Measurements from ENCODE around the gene SGCA.

DNA sequence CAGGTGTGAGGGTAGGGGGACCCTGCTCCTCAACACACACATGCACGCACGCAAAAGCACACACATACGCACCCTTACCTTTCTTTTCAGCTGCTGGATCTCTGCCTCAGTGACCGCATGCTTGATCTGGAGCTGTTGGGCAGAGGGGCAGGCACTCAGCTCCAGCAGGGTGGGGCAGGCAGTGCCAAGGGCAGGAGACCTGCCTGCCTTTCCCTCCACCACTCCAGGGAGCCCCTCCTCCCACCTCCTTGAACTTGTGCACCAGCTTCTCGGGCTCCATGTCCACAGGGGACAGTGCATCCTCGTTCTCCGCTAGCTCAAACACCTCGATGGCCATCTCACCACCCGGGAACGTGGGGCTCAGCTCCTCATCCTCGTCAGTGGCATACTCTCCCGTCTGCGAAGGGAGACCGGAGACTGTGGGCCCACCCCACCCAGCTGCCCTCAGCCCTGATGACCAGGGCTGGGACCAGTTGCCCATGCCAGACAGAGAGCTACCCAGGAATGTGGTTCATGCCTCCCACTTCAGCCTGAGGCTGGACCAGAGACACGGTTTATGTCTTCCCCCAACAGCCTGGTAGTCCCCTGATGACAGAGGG is 26.5 kb upstream of the SGCA start:
- TF ChIP-seq, protein P1, sequence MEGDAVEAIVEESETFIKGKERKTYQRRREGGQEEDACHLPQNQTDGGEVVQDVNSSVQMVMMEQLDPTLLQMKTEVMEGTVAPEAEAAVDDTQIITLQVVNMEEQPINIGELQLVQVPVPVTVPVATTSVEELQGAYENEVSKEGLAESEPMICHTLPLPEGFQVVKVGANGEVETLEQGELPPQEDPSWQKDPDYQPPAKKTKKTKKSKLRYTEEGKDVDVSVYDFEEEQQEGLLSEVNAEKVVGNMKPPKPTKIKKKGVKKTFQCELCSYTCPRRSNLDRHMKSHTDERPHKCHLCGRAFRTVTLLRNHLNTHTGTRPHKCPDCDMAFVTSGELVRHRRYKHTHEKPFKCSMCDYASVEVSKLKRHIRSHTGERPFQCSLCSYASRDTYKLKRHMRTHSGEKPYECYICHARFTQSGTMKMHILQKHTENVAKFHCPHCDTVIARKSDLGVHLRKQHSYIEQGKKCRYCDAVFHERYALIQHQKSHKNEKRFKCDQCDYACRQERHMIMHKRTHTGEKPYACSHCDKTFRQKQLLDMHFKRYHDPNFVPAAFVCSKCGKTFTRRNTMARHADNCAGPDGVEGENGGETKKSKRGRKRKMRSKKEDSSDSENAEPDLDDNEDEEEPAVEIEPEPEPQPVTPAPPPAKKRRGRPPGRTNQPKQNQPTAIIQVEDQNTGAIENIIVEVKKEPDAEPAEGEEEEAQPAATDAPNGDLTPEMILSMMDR (IDR thresholded peaks at IDR 0.05) = no peak
- TF ChIP-seq POLR2A (IDR thresholded peaks at IDR 0.05) = no peak

Measured in esophagus squamous epithelium (tissue), 4 donors.